HG03565 (cell line): ENCODE measurements around the gene POU2AF1.
A peak's percentile ranks its signal among the peaks of the same experiment; 100 is the strongest.

Experiments
- ATAC-seq: cut with Tn5 transposase; IDR thresholded peaks from one replicate; pipeline ENCODE4 v1.9.1; 2021; ENCODE audit warnings: mild to moderate bottlenecking, moderate library complexity; ENCODE audit not compliant: unreplicated experiment

The POU2AF1 gene, protein sequence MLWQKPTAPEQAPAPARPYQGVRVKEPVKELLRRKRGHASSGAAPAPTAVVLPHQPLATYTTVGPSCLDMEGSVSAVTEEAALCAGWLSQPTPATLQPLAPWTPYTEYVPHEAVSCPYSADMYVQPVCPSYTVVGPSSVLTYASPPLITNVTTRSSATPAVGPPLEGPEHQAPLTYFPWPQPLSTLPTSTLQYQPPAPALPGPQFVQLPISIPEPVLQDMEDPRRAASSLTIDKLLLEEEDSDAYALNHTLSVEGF

DNA sequence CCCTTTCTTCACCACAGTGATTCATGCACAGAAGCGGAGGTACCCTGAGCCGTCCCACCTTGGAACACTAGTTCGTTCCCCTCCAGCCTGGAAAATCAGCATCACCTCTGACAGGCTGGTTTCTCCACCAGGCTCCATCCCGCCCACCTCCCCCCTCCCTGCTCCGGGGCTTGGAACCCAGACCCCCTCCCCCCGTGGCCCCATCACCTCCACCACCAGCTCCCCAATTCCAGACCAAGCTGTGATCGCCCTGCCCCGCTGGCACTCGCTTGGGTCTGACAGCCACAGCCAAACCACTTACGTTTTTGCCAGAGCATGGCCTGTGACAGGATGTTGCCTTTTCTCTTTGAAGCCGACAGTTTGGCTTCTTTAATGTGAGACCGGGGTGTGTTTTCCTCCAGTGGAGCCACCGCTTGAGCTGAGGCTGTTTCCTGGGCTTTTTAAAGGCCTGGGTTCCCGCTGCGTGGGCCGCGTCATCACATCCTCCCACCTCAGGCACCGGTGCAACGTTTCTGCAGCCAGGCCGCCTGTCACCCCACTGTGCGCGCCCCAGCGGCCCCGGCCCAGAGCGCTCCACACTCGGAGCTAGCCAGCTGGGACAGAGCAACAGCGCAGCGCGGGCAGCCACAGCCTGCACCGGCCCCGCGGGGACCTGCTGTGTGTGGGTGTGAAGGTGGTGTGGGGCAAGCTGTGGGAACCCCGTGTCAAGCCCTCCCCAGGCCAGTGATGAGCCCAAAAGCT, at the start of gene POU2AF1:
TSS of gene POU2AF1 (minus strand) at position 415 of the 741 bp plus-strand sequence. CDS start at position 317, 98 bp downstream.
- peak; percentile 62 for ATAC-seq

DNA sequence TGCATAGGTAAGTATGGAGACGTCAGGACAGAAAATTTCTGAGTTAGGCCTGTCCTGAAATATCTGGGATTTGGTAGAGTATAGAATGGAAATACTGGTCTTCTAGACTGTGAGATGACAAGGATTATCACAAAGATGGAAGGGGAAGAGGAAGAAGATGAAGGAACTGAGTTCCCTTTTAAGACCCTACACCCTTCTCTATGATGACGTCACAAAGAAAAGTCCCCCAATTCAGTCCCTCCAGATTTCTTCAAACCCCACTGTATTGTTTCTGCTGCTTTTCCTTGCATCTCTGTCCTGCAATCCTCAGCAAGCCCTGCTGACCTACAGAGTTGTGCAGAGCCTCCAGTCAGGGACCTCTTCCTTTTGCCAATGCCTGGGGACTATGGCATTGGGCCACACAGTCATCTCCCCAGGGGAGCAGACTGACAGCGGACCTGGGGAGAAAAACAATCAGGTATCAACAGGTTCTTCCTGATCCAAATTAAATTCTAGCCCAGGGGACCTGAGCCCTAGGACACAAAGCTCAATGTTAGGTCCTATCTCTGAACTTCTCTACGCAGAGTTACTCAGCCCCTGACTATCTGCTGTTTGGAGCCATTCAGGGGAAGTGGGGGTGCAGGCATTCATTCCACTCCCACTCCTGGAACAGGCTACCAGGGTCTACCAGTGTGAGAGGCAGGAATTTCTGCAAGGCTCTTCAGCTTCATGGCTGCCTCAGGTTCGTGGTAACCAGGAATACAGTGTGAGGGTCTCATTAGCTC, 49.2 kb upstream of the POU2AF1 start:
- ATAC-seq = no peak

DNA sequence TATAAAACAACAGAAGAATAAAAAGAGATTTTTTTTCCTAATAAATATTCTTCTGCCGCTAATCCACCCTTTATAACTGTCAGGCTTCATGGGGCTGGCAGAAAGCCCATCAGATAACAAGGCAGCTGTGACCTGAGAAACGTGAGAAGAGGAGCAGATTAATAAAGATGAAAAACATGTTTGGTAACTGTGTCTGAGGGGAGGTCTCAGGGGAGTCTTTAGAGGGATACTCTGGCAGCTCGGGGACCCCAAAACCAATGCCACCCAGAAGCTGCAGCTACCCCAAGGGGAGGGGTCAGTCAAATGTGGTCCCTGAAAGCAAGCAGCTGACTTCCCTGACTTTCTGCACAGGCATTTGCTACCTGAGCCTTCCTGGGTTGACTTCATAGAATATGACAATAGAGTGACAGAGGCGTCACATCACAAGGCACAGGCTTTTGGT, 48.4 kb upstream of the POU2AF1 start:
- no peak for ATAC-seq

DNA sequence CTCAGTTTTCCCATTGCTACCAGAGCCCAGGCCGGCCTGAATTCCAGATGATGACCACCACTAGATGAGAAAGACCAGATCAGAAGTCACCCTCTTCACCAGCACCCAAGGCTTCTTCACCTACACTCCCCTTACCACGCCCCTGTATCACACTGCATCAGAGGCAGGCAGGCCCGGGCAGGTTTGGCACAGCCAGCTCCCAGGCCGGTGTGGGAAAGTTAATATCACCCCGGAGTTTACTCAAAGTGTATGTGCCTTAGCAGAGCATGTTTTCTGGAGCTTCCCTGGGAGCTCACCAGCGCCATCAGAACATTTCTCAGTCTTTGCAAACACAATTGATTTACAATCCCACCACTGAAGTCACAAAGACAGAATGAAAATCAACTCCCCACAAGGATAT, 47.5 kb upstream of the POU2AF1 start:
- ATAC-seq = no peak

DNA sequence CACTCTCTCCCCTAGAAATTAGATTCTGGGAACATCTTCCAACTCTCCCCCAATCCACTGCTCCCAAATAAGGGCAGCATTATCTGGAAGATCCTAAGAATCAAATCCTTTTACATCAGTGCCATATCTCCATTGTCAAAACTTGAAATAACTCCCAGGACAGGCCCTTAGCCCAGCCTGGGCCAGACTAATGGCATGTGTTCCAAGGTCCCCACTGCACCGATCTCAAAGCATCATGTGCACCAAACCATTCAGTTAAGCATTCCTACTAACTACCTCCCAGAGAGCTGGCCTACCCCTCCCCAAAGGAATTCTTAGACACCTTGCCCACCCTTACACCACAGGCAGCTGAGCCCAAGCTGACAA, 44.2 kb upstream of the POU2AF1 start:
- no peak for ATAC-seq

DNA sequence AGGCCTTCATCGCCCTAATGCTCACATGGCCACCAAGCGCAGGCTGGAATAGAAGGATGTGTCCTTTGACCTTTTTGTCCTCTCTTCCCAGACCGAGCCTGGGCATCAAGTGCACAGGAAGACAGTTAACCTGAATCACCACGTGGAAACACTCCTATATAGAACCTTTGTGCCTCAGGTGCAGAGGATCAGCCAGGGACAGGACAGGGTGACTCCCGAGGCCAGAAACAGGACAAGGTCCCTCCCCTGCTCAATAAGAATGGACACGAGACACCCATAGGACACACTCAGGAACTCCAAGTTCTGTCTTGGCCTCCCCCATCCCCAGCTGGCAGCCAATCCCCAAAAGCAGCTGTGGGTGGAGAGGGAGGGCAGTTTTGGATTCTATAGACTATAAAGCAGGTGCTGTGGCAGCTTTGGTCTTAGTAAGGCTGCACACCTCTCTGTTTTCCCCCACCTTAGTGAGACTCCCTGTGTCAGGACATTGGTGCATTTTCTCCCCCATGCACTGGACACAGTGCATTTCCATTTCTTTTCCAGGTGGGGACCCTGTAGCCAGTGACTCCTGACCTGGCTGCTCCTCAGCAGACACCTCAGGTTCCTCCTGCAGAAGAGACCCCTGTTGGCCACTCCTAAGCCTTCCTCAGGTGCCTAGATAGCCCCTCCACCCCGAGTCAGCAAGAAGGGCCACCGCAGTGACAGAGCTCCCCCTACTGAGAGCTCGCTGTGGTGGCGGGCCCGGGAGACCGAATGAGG, 43.6 kb upstream of the POU2AF1 start:
- ATAC-seq = peak; percentile 63

DNA sequence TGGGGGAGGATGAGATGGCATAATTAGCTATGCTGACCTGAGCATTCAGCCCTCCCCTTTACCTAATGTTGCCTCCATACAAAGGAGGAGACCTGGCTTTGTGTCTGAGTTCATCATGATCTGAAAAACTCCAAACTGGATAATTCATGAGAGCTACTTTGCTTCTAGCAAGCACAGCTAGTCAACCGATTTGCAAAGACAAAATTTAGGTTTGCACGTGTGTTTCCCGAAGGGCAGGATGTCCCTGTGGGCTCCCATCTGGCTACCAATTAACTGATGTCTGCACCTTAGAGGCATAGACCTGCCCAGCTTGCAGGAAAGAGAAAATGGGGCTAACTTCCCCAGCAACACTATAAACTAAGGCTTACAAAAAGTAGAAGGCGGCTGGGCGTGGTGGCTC, 42.2 kb upstream of the POU2AF1 start:
- no peak for ATAC-seq

DNA sequence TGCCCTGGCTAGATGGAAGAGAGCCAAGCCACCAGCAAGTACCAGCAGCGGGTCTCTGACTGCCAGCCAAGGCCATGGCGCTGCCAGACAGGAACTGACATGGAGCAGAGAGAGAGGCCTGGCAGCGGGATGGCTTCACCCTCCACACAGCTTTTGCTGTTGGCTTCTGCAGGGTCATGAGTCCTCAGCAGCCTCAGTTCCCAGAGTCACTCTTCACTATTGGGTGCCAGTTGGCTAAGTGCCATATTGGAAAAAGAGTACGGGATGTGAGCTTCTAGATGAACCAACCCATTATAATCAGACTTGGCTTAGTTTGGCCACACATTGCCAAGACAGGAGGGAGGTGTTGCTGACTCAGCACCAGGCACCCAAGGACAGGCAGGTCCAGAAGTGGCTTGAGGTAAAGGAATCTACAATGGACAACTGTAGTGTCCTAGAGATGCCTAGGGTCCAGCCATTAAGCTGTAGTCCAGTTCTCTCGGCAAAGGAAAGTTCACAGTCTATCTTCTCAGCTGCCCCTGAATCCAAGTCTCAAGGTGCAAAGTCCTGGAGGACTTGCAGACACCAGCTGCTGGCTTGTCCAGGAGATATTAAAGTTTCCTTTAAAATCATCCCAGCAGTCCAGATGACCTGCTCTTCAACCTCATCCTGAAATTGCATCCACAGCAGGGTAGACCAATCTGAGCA, 40.7 kb upstream of the POU2AF1 start:
- no peak for ATAC-seq

DNA sequence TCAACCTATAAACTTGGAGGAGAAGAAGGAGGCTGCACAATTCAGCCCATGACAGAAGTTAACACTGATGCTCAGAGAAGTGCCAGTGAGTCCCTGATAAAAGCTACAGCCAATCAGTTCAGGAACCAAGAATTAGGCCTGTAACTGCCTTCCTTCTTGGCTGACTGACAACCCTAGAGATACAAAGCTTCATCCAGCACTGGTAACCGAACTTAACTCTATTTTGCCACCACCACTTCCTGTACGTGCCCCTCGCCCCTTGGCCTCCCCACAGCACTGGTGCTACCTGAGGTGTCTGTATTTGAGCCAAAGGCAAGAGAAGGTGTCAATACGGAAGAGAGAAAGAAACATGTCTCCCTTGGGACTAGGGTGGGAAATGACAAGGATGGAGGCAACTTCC, 40.1 kb upstream of the POU2AF1 start:
- no peak for ATAC-seq

DNA sequence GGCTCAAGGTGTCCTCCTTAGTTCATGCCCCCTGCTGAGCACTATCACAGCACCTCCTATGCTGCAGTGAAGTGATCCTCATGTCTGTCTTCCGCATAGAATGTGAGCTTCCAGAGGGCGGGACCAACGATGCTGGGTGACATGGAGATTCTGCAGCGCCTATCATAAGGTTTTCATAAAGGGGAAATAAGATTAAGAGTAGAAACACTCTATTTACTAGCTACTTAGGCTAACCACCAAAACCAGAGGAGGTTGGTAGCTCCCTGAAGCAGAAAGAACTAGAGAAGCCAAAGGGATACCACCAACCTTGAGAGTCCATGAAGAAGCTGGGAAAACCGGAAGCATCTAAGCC, 39.3 kb upstream of the POU2AF1 start:
- ATAC-seq = no peak

DNA sequence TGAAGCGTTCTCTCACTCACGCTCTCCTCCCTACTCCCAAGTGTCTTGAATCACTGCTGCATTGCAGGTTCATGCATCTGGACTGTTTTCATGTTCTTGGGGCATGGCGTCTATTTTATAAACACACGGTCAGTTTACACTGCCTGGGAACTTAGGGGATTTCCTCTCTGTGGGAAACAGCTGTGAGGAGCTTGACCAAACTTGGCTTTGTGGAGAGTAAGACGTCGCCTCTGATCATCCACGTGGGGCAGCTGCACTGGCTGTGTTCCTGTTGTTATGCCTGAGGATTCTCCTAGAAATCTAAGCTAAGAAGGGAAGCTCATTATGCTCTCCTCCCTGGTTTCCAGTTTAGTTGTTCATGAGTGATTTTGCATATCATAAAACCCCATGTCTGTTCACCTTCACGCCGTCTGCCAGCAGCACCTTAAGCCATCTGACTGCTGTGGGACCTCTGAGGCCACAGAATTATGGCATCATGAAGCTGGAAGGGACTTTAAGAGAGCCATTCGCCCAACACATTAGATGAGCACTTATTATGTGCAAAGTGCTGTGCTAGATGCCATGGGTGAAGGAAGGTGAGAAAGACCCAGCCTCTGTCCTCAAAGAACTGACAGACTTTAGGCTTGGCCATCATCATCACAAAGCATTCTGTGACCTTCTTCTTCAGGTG, 38.8 kb upstream of the POU2AF1 start:
- ATAC-seq = peak; percentile 27

DNA sequence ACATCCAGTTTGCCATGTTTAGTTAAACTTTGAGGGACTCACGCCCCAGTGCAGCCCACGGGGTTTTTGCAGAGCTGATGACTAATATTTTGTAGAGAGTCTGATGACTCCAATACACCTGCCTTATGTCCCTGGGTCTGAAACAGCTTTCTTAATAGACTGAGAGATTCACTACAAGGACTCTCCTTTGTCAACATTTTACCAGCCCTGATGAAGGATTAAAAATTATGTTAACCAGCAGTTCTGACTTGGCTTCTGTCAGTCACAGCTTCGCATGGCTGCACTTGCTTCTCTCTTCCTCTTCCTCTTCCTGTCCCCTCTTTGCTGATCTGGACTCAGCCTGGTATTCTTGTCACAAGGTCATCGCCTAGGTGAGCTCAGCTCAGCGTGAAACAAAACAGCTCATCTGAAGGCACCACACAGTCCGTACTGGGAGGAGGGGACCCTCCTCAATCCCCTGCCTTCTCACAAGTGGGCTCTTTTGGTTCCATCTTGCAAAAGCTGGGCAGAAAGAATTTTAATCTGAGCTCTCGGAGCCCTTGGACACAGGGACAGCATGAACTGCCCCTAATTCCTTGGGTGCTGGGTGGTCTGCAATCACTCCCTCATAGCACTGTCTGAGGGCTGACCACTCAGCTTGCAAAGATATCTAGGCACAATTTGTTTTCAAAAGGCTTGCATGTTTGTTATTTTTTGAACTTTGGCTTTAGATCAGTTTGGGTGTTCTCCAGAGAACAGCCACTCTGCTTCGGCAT, 38.1 kb upstream of the POU2AF1 start:
- peak; percentile 55 for ATAC-seq

DNA sequence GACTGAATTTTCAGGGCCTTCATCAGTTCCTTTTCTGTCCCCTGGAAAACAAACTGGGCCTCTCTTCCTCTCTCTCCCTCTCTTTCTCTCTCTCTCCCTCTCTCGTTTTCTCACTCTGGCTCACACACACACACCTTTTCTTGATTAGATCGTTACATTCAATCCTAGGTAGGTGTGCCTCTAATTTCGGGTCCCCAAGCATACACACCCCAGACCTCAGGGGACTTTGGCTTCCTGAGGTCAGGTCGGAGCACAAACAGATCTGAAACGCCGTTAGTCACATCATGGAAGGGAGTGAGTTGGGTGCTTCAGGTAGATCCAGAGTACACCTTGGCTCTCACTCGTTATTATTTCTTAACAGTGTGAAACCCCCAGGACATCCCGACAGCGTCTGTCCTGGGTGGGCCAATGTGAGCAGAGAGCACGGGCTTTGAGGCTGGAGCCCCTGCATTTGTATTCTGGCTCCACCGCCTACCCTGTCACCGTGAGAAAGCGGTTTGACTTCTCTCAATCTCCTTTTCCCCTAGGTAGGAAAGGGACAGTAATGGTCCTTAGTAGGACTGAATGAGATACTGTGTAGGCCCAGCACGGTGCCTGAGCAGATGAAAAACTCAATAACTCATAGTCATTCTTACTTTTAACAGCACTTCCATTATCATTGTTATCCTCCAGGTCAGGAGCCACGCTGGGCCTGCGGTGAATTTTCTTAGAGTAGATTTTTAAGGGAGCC, 37.3 kb upstream of the POU2AF1 start:
- peak; percentile 4 for ATAC-seq

DNA sequence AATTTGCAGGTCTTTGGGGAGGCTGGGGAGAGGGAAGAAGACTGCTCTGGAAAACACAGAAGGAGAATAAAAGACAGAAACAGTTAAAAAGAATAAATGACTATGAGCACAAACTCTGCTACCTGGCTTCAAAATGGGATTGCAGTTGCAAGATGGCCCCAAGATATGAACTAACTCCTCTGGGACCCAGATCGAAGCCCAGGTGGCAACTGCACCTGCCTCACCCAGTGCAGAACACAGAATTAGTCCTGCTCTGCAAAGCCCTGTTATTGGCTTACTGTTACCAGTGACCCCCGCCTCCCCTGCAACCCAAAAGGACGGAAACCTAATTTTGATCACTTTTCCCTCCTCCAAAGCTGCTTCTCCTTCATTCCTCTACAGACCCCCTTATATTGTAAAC, 35.9 kb upstream of the POU2AF1 start:
- no peak for ATAC-seq

DNA sequence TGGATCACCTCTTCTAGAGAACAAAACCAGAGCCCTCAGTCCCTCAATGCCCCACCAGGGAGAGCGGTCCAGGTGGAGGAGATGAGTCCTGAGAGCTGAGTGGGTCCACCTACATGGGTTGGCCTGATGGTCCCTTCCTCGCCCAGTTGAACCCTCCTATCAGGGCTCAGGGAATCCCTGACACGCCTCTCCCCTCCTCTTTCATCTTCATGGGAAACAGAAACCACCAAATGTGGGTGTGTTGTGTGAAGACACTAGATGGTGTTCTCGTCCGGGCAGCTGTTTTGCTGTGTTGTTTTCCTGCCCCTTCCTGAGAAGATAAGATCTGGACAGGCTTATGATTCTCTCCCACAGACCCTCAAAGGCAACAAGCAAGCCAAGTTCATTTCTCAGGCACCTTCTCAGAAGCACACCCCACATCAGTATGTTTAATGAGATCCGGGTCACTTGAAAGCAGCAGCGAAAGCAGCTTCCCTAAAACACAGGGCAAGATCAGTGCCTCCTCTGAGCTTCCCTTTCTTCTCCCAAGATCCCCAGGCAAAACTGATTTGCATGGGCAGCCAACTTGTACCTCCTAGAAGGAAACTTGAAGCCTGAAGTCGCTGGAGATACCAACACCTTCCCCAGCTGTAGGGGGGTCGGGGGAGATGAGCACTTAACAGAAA, 35.3 kb upstream of the POU2AF1 start:
- peak; percentile 20 for ATAC-seq

DNA sequence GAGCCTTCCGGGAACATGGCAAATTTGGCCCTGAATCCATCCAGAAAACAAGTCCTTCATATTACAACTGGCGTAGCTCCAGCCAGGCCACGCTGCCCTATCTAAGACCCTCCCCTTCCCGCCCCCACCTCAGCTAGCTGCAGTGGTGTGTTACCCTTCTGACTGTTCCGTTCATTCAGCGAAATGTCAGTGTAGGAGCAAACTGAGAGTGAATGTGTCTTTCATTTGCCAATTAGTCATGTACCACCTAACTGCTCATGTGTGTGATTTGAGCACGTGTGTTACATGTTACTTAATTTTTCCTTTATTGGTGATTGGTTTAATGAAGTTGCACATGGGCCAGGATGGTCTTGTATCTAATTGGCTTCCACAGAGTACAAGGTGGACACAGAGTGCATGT, 34.8 kb upstream of the POU2AF1 start:
- ATAC-seq = no peak

DNA sequence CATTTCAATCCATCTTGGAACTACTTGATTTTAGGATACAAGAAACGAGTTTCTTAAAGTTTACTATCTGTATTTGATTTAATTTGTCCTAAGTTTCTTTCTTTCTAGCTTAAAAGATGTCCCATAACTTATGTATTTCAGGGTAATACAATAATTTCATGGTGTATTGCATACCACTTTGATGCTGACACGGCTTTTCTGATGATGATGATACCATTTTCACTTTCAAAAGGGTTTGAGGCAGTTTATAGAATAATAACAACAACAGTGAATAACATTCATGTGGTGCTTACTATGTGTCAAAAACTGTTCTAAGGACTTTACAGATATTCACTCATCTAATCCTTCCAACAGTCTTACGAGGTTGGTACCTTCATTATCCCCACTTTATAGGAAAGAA, 33.2 kb upstream of the POU2AF1 start:
- ATAC-seq = no peak

DNA sequence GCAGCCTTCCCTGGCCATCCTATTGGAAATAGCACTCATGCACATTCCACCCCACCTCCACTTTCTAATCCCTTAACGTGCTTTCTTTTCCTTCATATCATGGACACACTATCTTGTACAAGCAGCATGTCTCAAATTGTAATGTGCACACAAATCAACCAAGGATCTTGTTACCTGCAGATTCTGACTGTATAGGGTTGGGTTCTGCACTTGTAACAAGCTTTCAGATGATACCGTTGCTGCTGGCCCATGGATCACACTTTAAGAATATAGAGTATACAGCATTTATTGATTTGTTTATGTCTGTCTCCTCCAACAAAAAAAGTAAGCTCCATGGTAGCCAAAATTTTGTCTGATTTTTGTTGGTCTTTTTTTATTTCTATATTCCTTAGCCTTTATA, 32.4 kb upstream of the POU2AF1 start:
- no peak for ATAC-seq
